Measurements from ENCODE around the gene ATP9B.
A peak's percentile ranks its signal among the peaks of the same experiment; 100 is the strongest.

The ATP9B gene

DNA sequence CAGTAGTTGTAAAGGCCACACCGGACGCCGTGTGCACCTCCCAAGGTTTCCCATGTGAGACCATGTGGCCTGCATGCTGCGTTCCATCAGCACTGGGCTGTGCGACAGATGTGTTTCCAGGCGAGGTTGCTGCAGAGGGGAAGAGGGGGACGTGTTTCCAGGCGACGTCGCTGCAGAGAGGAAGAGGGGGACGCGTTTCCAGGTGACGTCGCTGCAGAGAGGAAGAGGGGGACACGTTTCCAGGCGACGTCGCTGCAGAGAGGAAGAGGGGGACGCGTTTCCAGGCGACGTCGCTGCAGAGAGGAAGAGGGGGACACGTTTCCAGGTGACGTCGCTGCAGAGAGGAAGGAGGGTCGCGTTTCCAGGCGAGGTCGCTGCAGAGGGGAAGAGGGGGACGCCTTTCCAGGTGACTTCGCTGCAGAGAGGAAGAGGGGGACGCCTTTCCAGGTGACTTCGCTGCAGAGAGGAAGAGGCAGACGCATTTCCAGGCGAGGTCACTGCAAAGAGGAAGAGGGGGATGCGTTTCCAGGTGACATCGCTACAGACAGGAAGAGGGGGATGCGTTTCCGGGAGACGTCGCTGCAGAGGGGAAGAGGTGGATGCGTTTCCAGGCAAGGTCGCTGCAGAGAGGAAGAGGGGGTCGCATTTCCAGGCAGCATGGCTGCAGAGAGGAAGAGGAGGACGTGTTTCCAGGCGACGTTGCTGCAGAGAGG, 351.0 kb downstream of the ATP9B start:
- no peak for DNase-seq

DNA sequence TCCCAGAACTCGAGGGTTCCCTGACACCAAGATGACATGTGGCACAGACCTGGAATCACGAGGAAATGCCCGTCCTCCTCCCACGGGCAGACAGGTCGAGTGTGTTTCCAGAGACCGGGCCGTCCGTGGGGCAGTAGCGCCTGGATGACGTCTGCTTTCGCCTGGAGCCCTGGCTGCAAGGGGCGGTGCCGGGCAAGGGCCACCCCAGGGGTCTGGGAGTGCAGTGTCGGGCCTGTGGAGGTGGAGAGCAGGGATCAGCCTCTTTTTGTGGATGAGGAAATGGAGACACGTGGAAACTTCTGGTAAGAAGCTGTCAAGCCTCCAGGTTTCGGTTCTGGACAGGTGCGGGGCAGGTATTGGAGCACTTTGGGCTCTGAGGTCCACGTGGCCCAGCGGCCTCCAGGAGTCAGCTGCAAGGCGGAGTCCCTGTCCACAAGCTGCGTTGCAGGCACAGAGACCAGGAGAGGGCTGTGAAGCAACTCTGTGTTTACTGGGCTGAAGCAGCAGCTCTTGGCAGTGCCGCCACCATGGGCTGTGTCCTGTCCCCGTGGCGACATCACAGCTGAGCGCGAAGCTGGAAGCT, 352.2 kb downstream of the ATP9B start:
- DNase-seq = no peak

DNA sequence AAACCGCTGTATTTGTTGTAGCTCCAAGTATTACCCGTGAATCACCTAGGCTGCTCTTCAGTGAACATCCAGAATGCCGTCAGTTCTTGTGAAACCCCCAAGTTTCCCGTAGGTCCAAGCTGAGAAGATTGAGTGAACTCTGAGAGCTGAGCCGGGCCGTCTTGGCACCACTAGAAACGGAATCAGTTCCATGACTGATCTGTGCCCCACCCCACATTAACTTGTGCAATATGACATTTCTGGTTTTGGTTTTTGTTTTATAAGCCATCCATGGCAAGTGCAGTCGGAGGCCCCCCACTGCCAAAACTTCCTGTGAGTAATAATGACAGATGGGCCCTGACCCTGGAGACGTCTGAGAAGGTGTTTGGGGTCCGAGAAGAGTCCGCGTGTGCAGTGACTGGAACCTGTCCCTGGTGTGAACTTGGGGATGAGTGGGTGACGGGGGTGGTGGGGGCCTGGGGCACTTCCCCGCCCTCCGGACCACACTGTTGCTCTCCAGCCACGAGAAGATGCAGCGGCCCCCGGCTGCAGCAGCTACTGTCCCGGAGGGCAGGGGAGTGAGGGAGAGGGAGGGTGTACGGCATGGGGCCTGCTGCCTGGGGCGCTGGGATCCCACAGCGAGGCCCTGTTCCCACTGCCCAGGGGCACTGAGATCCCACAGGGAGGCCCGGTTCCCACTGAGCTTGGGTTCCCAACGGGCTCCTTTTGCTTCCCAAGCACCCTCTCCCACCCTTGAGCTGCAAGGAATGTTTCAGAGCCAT, 353.0 kb downstream of the ATP9B start:
- no peak for DNase-seq

DNA sequence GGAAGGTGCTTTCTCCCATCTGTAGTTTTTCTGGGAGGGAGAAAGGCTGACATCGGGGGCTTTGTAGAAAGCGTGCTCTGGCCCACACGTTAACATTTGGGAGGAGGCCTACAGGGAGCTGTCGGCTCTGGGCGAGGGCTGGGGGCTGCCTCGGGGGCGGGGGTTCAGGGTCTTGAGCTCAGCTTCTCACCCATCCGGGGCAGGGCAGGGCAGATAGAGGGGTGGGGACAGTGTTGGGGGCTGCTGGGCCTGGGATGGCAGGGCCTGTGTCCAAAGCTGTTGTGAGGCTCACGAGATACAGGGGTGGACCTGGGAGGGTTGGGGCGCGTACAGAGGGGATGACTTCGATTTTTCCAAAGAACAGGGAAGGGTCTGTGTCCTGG, 353.6 kb downstream of the ATP9B start:
- no peak for DNase-seq

DNA sequence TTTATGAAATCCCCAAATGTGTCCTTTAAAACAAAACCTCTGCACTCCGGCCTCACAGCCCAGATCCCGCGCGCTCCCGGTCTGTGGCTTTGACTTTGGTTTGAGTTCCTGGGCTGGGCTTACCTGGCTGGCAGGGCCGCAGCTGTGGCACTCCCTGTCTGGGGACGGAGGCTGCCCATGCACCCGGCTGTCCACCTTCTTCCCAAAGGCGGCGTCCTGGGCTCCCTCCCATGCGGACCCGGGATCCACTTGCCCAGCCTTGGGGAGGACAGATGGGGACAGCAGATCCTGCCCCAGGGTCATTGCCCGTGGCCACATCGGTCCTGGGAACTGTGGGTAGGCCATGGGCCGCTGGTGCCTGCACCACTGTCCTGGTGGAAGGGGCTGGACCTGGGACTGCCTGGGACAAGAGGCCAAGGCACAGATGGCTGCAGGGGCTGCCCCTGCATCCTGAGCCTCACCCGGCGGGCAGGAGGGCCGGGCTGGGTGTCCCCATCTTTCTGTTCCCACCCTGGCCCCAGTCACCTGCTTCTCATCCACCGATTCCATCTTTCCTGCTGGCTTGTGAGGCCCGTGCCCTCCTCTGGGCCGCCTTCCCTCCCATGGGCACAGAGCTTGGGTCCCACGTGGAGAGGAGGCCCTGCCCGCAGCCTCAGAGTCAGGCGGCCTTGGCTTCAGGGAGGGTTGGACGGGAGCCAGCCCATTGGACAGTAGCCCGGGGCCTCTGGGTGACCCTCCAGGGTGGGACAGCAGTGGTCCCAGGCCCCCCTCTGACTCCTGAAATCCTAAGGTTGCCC, 354.2 kb downstream of the ATP9B start:
- DNase-seq = no peak

DNA sequence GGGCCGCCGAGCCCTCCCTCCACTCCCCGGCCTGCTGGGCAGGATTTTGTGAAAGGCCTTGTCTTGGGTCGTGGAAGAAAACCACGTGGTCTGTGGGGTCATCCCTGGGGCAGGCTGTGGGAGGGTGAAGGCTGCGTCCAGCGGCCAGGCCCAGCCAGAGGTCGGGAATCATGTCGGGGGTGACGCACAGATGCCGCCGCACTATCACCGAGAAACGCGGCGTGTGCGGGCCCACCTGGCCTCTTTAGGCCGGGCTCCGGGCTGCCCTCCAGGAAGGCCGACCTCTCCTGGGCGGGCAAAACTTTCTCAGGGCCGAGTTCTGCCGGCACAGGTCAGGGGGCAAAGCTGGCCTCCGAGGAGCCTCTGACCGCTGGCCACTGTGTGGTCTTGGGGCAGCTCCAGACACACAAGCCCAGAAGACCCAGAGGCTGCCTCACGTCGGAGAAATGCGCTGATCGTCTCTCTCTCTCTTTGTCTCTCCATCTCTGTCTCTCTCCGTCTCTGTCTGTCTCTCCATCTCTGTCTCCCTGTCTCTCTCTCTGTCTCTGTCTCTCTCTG, 354.9 kb downstream of the ATP9B start:
- peak; percentile 56 for DNase-seq

DNA sequence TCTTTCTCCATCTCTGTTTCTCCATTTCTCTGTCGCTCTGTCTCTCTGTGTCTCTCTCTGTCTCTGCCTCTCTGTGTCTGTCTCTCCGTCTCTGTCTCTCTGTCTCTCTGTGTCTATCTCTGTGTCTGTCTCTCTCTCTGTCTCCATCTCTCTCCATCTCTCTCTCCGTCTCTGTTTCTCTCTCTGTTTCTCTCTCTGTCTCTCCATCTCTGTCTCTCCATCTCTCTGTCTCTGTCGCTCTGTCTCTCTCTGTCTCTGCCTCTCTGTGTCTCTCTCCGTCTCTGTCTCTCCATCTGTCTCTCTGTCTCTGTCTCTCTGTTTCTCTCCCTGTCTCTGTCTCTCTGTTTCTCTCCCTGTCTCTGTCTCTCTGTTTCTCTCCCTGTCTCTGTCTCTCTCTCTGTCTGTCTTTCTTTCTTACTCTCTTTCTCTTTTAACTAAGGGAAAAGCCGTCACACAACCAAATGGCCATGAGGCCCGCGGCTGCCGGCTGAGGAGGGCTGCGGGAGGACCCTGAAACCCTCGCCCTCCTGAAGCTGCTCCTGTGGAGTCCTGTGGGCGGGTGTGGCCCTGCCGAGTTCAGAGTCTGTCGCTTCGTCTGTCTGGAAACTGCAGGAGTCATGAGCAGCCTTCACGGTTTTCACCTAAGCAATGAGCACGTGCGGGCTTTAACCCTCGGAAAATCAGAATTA, 355.8 kb downstream of the ATP9B start:
- no peak for DNase-seq

DNA sequence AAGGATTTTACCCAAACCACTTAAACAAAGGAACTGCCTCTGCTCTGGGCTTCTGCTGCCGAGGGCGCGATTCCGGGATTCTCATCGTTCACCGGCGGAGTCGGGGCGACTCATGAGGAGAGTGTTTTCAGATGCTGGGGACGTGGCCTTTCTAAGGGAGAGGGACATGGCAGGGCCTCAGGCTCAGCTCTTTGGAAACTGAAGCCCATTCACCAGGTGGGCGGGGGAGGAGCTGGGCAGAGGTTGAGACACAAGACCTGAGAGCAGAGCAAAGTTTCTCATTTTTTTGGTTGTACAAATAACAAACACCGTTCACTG, 356.3 kb downstream of the ATP9B start:
- DNase-seq = no peak

DNA sequence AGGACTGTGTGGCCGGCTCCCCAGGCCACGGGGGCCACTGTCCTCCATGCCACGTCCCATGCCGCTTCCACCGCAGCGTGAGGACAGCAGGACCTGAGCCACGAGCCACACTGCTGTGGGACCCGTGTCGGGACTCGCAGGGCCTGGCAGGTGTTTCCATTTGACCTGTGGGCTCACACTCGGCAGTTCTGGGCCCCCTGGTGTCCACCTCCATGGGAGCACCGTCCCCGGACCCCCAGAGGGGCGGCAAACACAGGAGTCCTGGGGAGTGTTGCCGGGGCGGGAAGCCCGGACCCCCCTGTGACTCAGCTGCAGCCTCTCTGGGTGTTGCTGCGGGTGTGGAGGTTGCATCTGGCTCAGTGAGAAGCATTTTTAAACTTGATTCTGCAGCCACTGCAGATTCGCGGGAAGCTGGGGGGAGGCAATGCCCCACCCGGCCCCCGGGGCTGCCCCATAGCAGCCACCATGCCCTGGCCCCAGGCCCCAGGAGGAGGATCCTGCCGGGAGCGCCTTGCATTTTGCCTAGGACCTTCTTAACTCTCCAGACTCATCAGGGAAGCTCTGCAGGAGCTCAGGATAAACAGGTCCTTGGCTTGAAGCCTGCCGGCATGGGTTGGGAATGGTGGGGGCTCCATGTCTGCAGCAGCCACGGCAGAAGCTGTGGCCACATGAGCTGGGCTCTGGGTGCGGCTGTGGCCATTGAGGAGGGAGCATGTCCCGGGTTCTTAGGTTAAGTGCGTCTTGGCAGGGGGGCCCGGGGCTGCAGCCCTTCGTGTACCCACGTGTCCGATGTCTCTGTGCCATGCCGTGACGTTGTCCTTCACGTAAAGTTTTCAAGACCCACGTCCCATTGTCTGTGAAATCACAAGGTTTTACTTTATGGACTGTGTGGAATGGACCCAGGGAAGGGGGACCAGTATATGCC, 357.4 kb downstream of the ATP9B start:
- no peak for DNase-seq

DNA sequence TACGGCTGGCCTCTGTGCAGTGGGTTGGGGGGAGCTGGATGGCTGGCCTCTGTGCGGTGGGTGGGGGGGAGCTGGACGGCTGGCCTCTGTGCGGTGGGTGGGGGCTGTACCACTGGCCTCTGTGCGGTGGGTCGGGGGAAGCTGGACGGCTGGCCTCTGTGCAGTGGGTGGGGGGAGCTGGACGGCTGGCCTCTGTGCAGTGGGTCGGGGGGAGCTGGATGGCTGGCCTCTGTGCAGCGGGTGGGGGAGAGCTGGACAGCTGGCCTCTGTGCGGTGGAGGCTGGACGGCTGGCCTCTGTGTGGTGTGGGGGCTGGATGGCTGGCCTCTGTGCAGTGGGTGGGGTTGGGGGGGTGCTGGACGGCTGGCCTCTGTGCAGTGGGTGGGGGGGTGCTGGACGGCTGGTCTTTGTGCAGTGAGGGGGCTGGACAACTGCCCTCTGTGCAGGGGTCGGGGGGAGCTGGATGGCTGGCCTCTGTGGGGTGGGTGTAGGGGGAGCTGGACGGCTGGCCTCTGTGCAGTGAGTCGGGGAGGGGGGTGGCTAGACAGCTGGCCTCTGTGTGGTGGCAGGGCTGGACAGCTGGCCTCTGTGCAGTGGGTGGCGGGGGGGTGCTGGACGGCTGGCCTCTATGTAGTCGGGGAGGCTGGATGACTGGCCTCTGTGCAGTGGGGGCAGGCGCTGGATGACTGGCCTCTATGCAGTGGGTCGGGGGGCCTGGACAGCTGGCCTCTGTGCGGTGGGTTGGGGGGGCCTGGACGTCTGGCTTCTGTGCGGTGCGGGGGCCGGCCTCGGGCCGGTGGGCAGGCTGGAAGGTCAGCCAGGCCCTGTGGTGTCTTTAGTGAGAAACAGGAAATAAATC, 358.4 kb downstream of the ATP9B start:
- no peak for DNase-seq

Measured in right hindlimb (tissue), 1 donor.